HepG2 (cell line): ENCODE results near the gene PRKCB. TPM values are rescaled to one million over a fixed set of nuclear protein-coding genes. Genes with fewer than 3 reads are reported as not detected.

Experiments
- CSRNP2 ChIP-seq: sonication (generic); formaldehyde crosslinking; conservative IDR thresholded peaks from 2 replicates; pipeline ENCODE4 v1.8.0; 2022; ENCODE audit warnings: low read depth, missing genetic modification reagents
- FOXM1 ChIP-seq: sonication (generic); formaldehyde crosslinking; IDR thresholded peaks from 2 replicates; pipeline ENCODE4 v1.5.0; 2020; ENCODE audit warnings: missing genetic modification reagents
- JUND ChIP-seq: sonication (generic); formaldehyde crosslinking; IDR thresholded peaks from 2 replicates; pipeline ENCODE4 v1.8.0; 2022; ENCODE audit warnings: mild to moderate bottlenecking, missing genetic modification reagents
- NFKB2 ChIP-seq: sonication (generic); formaldehyde crosslinking; IDR thresholded peaks from 2 replicates; pipeline ENCODE4 v1.4.0; 2020; ENCODE audit warnings: missing genetic modification reagents, borderline replicate concordance
- NR2F6 ChIP-seq, 2 experiments: IDR thresholded peaks; 2 replicates each; pipeline ENCODE4 v1.6.1; 2016; ENCODE audit warnings: antibody characterized with exemption in 1 of 2, mild to moderate bottlenecking in 1 of 2
- REST ChIP-seq, 2 experiments: IDR thresholded peaks; 2 replicates each; pipeline ENCODE4 v1.6.1; 2011 to 2012; ENCODE audit warnings: low read length in 2 of 2, borderline replicate concordance in 1 of 2, low read depth in 1 of 2, mild to moderate bottlenecking in 1 of 2, moderate library complexity in 1 of 2
- THAP9 ChIP-seq: sonication (generic); formaldehyde crosslinking; IDR thresholded peaks from 2 replicates; pipeline ENCODE4; 2020; ENCODE audit warnings: missing genetic modification reagents, mild to moderate bottlenecking, borderline replicate concordance
- ZFP36L2 ChIP-seq: sonication (generic); formaldehyde crosslinking; IDR thresholded peaks from 2 replicates; pipeline ENCODE4 v1.4.0; 2020; ENCODE audit warnings: missing genetic modification reagents
- ZFY ChIP-seq: sonication (generic); formaldehyde crosslinking; IDR thresholded peaks from 2 replicates; pipeline ENCODE4 v1.4.0; 2020; ENCODE audit warnings: missing genetic modification reagents
- ZNF143 ChIP-seq: sonication (generic); formaldehyde crosslinking; IDR thresholded peaks from 2 replicates; pipeline ENCODE4 v1.4.0; 2020; ENCODE audit warnings: missing genetic modification reagents
- ZNF501 ChIP-seq: sonication (generic); formaldehyde crosslinking; IDR thresholded peaks from 2 replicates; pipeline ENCODE4 v1.5.1; 2020; ENCODE audit warnings: mild to moderate bottlenecking, moderate library complexity, missing genetic modification reagents
- polyA plus RNA-seq, 8 experiments: library from polyadenylated mRNA; depleted of rRNA in 3 of 8; stranded (reverse) in 7 of 8; unstranded in 1 of 8; fragments of >200 nt; fragmentation: Illumina TruSeq in 4 of 8; extraction: Trizol in 4 of 8; gene quantifications; 2 replicates each; pipeline versions ENCODE4 v1.2.1 to v1.2.3, GENCODE V29; 2011 to 2016; ENCODE audit warnings: low read depth in 4 of 8, missing spikeins in 1 of 8, mixed read lengths in 1 of 8; ENCODE audit not compliant: insufficient read depth in 1 of 8
- total RNA-seq, 5 experiments: library from RNA; depleted of rRNA; stranded (reverse); fragments of >200 nt; fragmentation: Illumina TruSeq; extraction: Trizol; gene quantifications; 2 replicates each; pipeline ENCODE4 v1.2.3, GENCODE V29; 2016; ENCODE audit warnings: low read depth in 1 of 5
- TF ChIP-seq, protein P1 (sequence below): sonication (generic); formaldehyde crosslinking; IDR thresholded peaks from 2 replicates; pipeline ENCODE4 v1.4.0; 2020; ENCODE audit warnings: mild to moderate bottlenecking, missing genetic modification reagents, borderline replicate concordance
- TF ChIP-seq, protein P2 (sequence below): sonication (generic); formaldehyde crosslinking; IDR thresholded peaks from 2 replicates; pipeline ENCODE4 v1.4.0; 2020; ENCODE audit warnings: missing genetic modification reagents, borderline replicate concordance

The PRKCB gene
- total and polyA plus RNA-seq, 2 of the 13 experiments (the other 11 are each of a cell fraction or from before 2014, with no cell fraction given) = 0.01 TPM; not detected in 1

DNA sequence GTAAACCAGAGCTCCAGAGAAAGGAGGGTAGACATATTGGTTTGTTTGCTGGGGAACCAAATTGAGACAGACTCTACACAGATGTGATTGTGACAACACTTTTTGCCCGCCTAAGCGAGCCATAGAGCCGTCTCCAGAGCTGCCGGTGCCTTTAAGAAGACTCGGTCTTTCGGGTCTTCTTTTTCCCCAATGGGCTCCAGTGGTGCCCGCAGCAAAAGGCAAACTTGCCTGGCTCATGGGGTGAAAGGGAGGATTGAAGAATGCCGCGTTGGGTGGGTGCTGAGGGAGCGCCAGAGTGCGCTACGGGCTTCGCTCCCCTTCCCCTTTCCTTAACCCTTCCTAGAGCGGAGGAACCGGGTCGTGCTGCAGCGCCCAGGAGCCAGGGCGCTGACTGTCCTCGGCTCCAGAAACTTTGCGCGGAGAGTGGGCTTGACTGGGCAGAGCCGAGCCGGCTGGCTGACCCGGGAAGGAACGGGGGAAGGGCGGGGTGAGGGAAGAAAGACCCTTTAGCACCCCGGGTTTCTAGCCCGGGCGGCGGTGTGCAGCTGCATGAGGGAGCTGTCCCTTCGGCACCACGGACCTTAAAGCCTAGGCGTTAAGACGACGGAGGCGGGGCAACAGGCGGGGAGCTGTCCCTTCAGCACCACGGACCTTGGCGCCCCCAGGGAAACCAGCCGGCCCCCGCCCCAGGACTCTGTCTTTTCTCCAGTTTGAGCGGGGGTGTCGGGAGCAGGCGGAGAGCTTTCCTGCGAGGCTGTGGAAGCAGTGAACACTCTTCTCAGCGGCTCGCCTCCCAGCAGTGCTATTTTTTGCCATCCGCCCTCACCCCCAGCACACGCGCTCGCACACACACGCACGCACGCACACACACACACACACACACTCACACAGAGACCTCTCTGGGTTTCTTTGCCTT, 419.9 kb downstream of the PRKCB start, which contains the start of gene CACNG3 (continued):
- TF ChIP-seq THAP9 (no peak), NFKB2 (peak; percentile 57; the same call in 1 of the 2 replicates), ZFY (CRISPR knock-in tag) (no peak), JUND (CRISPR knock-in tag) (no peak), ZNF143 (CRISPR knock-in tag) (no peak), FOXM1 (CRISPR knock-in tag) (no peak), NR2F6 (IDR thresholded peaks at IDR 0.05) (no peak), NR2F6 (CRISPR knock-in tag; IDR thresholded peaks at IDR 0.05) (no peak), ZNF501 (CRISPR knock-in tag) (no peak), CSRNP2 (CRISPR knock-in tag) (no peak), REST (IDR thresholded peaks at IDR 0.05; ENCODE audit: borderline replicate concordance in 1 of 2, low read depth in 1 of 2, low read length in 2 of 2) (peak; percentile 82 to 94), ZFP36L2 (no peak)
- TF ChIP-seq, protein P1, sequence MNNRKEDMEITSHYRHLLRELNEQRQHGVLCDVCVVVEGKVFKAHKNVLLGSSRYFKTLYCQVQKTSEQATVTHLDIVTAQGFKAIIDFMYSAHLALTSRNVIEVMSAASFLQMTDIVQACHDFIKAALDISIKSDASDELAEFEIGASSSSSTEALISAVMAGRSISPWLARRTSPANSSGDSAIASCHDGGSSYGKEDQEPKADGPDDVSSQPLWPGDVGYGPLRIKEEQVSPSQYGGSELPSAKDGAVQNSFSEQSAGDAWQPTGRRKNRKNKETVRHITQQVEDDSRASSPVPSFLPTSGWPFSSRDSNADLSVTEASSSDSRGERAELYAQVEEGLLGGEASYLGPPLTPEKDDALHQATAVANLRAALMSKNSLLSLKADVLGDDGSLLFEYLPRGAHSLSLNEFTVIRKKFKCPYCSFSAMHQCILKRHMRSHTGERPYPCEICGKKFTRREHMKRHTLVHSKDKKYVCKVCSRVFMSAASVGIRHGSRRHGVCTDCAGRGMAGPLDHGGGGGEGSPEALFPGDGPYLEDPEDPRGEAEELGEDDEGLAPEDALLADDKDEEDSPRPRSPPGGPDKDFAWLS (CRISPR knock-in tag) = no peak
- TF ChIP-seq, protein P2, sequence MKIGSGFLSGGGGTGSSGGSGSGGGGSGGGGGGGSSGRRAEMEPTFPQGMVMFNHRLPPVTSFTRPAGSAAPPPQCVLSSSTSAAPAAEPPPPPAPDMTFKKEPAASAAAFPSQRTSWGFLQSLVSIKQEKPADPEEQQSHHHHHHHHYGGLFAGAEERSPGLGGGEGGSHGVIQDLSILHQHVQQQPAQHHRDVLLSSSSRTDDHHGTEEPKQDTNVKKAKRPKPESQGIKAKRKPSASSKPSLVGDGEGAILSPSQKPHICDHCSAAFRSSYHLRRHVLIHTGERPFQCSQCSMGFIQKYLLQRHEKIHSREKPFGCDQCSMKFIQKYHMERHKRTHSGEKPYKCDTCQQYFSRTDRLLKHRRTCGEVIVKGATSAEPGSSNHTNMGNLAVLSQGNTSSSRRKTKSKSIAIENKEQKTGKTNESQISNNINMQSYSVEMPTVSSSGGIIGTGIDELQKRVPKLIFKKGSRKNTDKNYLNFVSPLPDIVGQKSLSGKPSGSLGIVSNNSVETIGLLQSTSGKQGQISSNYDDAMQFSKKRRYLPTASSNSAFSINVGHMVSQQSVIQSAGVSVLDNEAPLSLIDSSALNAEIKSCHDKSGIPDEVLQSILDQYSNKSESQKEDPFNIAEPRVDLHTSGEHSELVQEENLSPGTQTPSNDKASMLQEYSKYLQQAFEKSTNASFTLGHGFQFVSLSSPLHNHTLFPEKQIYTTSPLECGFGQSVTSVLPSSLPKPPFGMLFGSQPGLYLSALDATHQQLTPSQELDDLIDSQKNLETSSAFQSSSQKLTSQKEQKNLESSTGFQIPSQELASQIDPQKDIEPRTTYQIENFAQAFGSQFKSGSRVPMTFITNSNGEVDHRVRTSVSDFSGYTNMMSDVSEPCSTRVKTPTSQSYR (CRISPR knock-in tag) = no peak
